ENCODE data around the gene ALOX15B.

DNA sequence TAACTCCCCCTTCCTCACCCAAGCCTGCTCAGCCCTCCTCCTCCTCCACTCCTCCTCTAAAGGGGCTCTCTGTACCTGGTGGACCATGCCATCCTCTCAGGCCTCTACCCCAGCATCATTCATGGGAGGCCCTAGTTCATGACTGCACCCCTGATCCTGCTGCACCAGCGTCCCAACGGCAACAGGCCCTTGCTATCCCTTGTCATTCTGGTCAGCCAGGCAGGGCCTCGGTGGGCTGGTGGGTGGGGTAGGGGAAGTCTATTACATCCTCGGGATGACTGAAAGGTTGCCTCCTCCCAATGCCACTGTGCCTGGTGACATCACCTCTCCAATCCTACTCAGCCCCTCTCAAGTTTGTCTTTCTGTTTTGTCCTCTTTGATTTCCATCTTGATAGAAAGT is 28.9 kb downstream of the ALOX15B start:
- TF ChIP-seq, protein P1, sequence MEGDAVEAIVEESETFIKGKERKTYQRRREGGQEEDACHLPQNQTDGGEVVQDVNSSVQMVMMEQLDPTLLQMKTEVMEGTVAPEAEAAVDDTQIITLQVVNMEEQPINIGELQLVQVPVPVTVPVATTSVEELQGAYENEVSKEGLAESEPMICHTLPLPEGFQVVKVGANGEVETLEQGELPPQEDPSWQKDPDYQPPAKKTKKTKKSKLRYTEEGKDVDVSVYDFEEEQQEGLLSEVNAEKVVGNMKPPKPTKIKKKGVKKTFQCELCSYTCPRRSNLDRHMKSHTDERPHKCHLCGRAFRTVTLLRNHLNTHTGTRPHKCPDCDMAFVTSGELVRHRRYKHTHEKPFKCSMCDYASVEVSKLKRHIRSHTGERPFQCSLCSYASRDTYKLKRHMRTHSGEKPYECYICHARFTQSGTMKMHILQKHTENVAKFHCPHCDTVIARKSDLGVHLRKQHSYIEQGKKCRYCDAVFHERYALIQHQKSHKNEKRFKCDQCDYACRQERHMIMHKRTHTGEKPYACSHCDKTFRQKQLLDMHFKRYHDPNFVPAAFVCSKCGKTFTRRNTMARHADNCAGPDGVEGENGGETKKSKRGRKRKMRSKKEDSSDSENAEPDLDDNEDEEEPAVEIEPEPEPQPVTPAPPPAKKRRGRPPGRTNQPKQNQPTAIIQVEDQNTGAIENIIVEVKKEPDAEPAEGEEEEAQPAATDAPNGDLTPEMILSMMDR (IDR thresholded peaks at IDR 0.05) = no peak
- TF ChIP-seq POLR2A (IDR thresholded peaks at IDR 0.05) = no peak

All from prostate gland (tissue), 2 donors.